Activated CD4-positive, alpha-beta T cell treated with anti-CD3 and anti-CD28 coated beads, Interleukin-2, Interleukin-6, amounts not matched to agents 100 ng/mL and 50 ng/mL, durations not matched to agents 16 hours and 8 hours (primary cell): ENCODE results near the gene C2orf68.
"Not testable (repeated sequence)": the region's sequence is repeated elsewhere in the genome, so short reads cannot be mapped to it uniquely, and the experiment has no call there.

ENCODE experiments used
- DNase-seq: peaks from one replicate; pipeline ENCODE4 v3.0.0-alpha.2; 2020

C2orf68 gene

DNA sequence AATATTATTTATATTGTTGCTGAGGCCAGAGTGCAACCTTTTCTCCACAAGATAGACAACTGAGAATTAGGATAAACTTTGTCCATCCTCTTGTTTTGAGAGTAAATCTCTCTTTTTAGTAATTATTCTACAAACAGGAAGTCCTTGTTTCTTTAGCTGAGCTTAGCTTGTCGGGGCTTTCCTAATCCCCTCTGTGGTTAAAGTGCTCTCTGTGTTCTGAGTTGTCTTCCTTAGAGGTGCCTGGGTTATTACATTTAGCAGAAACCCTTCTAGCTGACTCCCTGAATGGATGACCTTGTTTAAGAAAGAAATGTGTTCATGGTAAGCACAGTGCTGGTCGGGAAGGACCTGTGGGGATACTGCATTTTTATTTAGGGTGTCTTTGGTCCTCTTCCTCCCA, 16.8 kb upstream of the C2orf68 start:
- peak; percentile 41 for DNase-seq

- no peak for DNase-seq
Observed at GRCh38 chr2:85623991-85624390, 12.1 kb upstream of the C2orf68 start.

GRCh38 chr2:85621338-85621737, 9.5 kb upstream of the C2orf68 start:
- no peak for DNase-seq

DNA sequence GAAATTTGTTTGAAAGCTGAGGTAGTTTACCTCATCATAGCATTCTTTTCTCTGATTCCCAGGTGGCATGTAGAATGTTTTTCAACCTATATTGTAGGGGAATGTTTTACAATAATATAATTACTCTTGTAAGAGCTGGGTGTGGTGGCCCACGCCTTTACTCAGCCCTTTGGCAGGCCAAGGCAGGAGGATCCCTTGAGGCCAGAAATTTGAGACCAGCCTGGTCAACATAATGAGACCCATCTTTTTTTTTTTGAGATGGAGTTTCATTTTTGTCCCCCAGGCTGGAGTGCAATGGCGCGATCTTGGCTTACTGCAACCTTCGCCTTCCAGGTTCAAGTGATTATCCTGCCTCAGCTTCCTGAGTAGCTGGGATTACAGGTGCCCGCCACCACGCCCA, 7.8 kb upstream of the C2orf68 start:
- no peak for DNase-seq

DNA sequence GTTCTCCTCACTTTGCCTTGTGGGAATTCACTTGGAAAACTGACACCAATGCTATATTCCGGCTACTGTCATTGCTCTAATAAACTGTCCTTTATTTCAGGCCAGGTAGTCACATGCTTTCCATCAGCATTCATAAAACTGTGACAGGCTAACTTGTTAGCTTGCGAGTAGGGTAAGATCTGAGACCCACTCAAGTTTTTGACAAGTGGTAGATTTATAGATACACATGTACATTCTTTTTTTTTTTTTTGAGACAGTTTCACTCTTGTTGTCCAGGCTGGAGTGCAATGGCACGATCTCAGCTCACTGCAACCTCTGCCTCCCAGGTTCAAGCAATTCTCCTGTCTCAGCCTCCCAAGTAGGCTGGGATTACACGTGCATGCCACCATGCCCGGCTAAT, 5.9 kb upstream of the C2orf68 start:
- not testable (repeated sequence) for DNase-seq

GRCh38 chr2:85615413-85615728, 3.5 kb upstream of the C2orf68 start:
- no peak for DNase-seq

DNA sequence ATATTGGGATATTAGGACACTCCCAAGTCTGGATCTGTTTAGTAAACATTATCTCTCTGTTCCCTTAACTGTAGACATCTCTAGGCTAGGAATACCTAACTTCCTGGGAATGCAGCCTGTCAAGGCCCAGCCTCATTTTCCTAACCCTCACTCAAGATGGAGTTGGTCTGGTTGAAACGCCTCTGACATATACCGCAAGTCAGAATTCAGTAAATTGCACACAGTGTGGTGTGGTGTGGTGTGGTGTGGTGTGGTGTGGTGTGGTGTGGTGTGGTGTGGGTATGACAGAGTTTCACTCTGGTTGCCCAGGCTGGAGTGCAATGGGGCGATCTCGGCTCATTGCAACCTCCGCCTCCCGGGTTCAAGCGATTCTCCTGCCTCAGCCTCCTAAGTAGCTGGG, 2.9 kb upstream of the C2orf68 start:
- peak; percentile 36 for DNase-seq

- no peak for DNase-seq
Observed at GRCh38 chr2:85613717-85614515, 2.0 kb upstream of the C2orf68 start.

DNA sequence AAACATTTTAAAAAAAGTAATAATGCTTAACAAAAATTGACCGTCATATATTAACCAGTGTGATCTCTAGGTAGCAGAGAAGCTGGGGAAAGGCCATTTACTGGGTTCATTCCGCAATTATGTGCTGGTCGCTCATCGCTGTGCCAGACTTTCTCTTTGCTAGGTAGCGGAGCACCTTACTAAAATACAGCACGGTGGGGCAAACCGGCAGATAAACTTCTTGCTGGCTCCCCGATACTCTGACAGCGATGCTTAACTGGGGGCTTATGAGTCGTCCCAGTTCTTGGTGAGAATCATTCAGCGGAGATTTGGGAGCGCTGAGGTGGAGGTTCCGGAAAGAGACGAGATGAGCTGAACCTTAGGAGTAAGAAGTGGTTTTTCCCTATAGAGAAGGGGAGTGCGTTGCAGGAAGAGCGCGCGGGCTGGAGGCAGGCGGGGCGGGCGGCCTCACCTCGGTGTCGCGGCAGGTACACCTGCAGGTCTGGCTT, 605 bp downstream of the C2orf68 start:
- DNase-seq, result no peak

DNA sequence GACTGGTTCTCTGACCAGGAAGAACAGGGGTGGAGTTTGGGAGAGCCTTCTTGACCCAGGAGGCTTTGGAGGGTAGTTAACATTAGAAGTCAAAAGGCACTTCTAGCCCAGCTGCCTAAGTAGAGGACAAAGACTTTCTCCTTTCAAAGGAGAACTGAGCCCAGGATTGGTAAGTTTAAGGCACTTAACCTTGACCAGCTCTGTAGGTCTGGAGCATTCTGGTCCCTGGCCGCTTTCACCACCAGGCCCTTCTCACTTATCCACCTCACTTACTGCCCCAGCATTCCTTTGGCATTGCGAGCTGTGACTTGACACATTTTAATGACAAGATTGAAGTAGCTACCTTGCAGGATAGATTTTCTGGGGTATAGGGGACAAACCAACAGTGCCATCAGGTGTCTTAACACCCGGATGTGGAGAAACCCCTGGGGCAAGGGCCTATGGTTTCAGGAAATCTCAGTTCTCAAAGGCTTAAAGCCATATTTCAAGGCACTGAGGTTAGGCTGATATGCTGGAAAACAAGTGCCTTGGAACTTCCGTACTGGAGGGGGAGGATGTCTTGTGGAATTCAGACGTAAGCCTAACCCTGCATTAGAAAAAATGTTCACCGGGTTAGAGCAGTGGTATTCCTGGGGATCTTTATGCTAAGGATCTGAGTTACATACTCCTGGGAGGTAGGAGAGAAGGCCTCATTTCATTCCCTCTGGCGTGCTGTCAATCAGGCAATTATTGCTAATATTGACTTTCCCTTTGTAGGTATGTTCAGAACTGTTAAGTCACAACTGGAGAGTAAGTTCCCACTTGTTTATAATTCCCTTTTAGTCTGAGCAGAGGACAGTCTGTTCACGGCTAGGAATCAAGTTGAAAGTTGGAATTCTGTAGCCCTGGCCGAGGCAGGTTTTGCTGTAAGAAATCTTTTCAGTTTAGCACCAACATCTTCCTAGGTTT, 4.3 kb downstream of the C2orf68 start:
- DNase-seq, result no peak

DNA sequence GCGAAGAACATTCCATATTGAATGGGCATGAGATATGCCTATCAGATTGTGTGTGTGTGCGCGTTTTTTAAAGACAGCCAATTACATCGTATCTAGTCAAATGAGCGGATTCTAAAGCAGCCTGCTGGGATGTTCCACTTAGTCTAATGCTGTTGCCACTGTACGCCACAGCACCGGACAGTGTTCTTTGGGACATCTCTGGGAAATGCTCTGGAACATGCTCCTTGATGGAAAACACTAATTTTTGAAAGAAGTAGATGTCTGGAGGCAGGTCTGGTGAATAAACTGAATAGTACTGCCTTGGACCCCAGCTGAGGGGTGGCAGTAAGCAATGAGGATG, 5.8 kb downstream of the C2orf68 start:
- DNase-seq, result no peak

- DNase-seq, result no peak
Observed at GRCh38 chr2:85605406-85606115, 6.3 kb downstream of the C2orf68 start.

DNA sequence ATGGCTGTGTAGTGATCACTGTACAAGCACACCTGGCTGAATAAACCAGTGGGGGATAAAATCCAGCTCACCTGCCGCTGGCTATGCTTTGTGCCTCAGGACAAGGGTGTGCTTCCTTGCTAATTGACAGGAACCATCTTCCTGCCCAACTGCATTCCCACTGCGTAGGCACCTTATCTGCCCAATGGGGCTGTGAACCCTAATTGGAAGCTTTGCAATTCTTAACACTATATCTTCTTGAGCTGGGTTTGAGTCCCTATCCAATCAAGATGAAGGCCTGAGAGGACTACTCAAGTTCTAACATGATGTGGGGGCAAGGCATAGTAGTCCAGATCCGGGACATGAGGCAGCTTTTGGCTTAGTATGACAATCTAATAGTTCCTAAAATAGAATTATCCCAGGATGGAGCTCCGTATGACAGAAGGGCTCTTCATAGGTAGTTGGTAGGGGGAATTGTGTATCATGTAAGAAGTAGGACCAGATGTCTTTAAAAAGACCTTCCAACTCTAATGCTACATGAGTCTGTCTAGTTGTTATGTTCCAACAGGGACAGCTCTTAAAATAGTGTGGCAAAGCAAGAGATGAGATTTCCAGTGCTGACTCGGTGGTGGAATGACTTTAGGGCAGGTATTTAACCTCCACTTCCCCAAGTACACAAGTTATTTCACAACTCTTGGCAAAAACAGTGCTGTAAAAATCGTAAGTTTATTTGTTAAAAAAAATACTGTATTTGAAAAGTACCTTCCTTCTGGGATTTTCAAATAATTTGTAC, 7.1 kb downstream of the C2orf68 start:
- DNase-seq, result no peak

DNA sequence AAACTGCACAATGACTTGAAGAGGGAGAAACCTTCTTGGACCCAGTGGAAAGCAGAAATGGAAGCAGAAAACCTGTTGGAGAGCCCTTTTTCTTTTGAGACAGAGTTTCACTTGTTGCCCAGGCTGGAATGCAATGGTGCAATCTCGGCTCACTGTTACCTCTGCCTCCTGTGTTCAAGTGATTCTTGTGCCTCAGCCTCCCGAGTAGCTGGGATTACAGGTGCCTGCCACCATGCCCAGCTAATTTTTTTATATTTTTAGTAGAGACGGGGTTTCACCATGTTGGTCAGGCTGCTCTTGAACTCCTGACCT, 7.8 kb downstream of the C2orf68 start:
- DNase-seq, result not testable (repeated sequence)

DNA sequence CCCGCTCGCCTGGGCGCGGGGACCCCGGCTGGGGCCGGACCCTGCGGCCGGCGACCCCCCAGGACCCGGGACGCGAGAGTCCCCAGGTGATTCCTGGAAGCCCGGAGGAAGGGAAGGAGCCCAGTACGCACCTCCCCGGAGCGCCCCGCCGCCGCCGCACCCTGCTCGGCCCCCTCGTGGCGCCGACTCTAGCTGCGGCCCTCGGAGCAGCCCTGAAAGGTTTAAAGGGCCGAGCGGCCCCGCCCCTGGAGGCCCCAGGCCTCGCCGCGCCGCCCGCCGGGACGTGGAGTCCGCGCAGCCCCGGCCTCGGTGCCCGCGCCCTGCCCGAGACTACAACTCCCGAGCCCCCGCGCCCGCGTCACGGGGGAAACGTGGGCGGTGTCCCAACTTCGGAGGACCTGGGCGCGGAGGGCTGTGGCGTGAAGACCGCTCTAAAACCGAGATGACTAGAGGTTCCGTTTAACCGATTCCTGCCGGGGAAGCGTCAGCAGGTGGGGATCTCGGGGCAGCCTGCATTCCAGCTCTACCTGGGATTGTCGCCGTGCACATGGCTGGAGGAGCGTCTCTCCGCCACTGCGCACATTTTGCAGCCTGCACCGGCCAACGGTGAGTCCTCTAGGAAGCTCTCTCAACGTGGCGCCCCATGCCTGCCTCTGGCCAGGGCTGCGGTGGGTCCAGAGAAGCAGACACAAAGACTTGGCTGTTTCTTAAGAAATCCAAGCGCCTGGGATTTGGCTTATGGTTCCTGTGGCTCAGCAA, 9.2 kb downstream of the C2orf68 start, which contains the start of gene TMEM150A:
TSS of gene TMEM150A (minus strand) at position 223 of the 759 bp plus-strand sequence. CDS start 750 bp downstream, outside the sequence.
- peak; percentile 90 for DNase-seq

DNA sequence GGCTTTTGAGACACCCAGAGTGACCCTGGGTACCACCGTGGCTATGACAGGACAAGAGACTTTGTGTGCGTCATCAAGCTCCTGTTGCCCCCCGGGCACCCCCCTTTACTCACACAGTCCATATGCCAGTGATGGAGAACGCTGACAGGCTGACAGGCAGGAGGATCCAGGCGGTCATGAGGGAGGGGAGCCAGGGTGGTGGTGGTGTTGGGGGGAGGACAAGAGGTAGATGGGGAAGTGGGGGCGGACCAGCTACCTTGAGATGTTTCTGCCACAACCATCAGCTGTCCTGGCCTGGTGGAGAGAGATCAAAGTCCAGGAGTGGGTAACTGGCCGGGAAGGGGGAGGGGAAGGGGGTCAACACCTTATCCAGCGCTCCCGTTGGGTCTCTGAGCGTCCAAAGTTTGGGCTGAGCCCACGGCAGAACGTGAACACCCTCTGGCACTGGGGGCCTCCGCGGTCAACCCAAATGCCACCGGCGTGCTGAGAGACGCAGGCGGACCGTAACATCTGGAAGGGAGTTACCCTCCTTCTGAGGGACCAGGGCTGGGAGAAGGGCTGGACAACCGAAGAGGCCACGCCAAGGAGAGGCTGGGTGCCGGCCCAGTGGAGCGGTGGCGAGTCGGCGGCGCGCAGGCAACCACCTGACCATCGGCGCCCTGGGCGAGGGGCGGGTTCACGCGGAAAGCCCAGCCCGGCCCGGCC, 9.9 kb downstream of the C2orf68 start:
- DNase-seq, result no peak

DNA sequence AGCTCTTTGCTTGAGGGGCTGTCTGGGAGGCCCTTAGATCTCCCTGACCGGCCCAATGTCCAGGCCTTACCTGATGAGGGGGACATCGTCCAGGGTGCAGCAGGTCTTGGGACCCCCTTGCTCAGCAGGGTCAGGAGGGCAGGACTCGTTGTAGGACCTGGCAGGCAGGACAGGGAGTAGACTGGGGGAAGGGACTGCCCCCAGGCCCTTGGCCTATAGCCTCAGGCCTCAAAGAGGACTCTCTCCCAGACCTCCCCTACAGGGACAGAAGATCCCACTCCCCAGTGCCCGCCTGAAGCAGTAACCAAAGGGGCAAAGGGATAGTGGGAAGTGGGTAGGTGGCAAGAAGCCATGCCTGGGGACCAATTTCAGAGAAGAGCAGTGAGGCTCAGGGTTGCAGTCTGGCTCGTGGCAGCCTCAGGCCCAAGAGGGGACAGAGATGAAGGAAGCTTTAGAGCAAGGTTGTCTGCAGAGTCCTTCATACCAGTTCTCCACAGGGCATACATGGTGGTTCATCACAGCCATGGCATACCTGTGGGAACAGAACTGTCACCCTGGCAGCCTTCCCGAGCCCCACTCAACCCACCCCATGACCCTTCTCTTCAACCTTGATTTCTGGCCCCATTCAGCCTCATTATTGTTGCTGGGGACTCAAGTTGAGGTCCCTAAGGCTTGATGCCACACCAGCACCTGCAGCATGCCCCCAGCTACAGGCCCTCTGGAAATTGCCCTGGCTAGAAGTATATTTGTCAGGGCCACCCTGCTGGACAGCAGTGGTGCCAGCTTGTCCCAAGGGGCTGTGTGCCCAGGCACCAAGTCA, 10.7 kb downstream of the C2orf68 start:
- no peak for DNase-seq

- DNase-seq, result no peak
Observed at GRCh38 chr2:85600235-85600575, 11.7 kb downstream of the C2orf68 start.

GRCh38 chr2:85599468-85600234, 12.2 kb downstream of the C2orf68 start:
- DNase-seq, result no peak
